Stimulated activated CD8-positive, alpha-beta memory T cell treated with anti-CD3 and anti-CD28 coated beads, Interleukin-12 subunit alpha, Interleukin-12 subunit beta, amount 100 ng/mL, for 24 hours (primary cell): ENCODE results near the gene NUBP2.
"Not testable (repeated sequence)": the region's sequence is repeated elsewhere in the genome, so short reads cannot be mapped to it uniquely, and the experiment has no call there.

ENCODE experiments used
- DNase-seq: peaks from one replicate; pipeline ENCODE4 v3.0.0-alpha.2; 2020; ENCODE audit errors: extremely low read depth

The NUBP2 gene

DNA sequence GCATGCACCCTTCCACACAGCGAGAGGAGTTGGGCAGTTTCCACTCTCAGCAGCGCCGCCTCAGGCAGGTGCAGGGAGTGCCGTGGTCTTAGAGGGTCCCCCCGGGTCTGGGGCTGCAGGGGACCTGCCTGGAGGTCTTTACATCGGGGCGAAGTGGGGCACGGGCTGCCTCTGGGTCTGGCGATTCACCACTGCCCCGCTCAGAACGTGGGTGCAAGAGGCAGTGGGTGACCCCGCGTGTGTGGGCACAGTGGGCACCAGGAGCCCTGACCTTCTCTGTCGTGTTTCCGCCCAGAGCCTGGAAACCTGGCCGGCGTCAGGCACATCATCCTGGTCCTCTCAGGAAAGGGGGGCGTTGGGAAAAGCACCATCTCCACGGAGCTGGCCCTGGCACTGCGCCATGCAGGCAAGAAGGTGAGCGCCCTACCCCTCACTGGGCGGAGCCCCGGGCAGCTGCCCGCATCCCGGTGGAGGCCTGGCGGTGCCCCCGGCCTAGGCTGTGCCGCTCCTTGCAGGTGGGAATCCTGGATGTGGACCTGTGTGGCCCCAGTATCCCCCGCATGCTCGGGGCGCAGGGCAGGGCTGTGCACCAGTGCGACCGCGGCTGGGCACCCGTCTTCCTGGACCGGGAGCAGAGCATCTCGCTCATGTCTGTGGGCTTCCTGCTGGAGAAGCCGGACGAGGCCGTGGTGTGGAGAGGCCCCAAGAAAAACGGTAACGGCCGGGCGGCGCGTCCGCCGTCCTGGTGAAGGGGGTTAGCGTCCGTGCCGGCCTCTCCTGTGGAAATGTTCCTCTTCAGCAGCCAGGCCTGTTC is 3.7 kb downstream of the NUBP2 start:
- no peak for DNase-seq

DNA sequence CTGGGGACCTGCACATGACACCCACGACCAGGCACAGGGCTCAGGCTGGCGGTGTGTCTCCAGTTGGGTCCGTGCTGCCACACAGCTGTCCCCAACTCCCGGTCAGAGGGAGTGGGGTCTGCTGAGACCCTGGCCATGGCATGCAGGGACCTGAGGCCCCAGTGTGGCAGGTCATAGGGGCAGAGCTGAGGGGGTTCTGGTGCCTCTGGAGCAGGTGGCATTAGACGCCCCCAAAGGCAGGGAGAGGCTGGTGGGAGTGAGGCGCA is 4.2 kb downstream of the NUBP2 start:
- DNase-seq: no peak

DNA sequence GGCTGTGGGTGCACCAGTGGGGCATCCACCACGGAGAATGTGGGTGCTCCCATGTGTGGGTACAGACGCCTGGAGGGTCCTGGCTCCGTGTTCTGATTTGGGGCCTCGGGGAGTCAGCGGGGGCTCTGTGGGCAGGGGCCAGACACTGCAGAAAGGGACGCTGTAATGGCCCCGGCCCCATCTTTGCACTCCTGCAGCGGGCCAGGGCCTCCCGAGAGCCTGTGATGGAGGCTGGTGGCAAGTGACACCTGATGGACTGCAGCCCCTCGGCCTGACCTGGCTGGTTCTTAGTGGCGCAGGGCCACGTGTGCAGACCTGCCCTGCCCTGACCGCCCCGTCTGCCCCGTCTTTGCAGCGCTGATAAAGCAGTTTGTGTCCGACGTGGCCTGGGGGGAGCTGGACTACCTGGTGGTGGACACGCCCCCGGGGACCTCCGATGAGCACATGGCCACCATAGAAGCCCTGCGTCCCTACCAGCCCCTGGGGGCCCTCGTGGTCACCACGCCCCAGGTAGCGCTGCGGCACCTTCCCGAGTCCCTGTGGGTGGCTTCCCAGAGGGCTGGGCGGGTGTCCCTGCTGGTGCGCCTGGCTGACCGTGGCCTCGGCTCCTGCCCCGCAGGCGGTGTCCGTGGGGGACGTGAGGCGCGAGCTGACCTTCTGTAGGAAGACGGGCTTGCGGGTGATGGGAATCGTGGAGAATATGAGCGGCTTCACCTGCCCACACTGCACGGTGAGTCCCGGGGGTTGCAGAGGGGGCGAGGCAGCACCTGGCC is 4.7 kb downstream of the NUBP2 start:
- no peak for DNase-seq

DNA sequence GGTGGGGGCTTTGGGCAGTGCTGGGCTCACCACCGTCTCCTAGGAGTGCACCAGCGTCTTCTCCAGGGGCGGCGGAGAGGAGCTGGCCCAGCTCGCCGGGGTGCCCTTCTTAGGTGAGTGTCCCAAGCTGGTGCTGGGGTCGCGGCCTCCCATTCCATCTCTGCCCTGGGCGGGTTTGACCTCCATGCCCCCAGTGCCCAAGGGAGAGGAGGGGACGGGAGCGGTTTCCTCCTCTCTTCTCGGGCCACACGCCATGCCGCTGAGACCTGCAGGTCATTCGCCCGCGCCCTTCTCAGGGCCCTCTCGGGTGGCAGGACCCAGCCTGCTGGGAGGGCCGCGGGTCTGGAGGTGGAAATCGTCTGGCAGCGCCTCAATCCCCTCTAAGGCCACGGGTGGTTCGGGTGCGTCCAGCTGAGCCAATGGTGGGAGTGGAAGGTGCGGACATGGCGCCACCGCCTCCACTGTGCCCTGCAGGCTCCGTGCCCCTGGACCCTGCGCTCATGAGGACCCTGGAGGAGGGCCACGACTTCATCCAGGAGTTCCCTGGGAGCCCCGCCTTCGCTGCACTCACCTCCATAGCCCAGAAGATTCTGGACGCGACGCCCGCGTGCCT is 5.4 kb downstream of the NUBP2 start:
- DNase-seq: no peak

DNA sequence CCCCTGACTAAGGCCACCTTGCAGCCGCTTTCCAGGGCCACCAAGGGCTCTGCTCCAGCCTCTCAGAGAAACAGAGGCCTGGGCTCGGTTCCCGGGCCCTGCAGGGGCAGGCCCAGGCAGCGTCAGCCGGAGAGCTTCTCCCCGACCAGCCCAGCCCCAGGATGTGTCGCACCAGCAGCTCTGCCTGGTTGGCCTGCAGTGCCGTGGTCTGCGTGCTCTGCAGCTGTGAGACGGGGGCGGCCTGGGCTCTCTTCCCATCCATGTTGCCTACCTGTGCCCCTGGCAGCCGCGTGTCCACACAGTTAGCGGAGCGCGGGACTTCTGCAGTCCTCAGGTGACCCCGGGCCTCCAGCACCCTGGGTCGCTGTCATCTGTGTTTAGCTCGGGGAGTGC is 5.9 kb downstream of the NUBP2 start:
- DNase-seq: no peak

DNA sequence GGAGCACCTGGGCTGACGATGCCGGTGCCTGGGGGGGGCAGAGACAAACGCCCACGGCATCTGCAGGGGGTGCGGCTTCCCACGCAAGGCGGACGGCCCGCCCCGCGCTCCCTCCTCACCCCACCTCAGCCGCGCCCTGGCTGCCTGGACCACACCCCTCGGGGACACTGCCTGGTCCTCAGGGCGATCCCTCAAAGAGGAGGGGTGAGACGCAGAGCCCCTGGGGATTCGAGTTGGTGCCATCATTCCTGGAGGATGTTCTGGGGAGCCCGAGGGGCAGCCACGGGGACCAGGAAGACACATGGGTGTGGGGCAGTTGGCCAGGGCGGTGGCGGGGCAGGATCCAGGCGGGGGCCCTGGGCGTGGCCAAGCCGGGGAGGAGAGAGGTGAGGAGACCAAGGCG is 6.9 kb downstream of the NUBP2 start:
- DNase-seq: no peak

DNA sequence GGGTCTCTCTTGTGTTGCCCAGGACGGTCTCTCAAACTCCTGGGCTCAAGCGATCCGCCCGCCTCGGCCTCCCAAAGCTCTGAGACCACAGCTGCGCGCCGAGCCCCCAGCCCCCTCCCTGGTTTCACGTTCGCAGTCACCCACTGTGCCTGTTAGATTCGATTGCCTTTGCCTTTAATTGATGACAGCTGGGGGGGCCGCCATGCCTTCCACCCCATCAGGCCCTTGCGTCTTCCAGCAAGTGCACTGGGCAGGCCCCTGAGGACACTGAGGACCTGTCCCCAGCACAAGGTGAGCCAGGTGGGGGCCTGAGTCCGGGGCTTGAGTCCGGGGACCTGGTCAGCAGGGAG is 7.5 kb downstream of the NUBP2 start:
- DNase-seq: no peak

DNA sequence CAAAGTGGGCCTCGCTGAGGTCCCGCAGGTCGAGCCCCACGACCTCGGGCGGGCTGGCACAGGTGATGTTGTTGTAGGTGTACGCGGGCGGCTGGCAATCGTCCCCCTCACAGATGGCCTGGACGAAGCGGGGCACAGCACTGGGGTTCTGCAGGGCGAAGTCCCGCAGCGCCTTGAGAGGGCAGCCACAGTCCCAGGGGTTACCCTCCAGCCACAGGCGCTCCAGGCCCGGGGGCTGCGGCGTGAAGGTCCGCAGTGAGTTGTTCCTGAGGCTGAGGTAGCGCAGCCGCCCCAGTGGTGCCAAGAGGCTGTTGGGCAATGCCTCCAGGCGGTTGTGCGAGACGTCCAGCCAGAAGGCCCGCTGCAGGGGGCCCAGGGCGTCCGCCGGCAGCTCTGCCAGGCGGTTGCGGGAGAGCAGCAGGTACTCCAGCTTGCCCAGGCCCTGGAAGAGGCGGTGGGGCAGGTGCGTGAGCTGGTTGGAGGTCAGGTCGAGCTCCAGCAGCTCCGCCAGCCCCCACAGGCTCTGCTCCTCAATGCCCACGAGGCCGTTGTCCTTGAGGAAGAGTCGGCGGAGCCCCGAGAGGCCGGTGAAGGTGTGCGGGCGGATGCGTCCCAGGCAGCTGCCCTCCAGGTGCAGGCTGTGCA is 8.0 kb downstream of the NUBP2 start:
- DNase-seq: no peak

DNA sequence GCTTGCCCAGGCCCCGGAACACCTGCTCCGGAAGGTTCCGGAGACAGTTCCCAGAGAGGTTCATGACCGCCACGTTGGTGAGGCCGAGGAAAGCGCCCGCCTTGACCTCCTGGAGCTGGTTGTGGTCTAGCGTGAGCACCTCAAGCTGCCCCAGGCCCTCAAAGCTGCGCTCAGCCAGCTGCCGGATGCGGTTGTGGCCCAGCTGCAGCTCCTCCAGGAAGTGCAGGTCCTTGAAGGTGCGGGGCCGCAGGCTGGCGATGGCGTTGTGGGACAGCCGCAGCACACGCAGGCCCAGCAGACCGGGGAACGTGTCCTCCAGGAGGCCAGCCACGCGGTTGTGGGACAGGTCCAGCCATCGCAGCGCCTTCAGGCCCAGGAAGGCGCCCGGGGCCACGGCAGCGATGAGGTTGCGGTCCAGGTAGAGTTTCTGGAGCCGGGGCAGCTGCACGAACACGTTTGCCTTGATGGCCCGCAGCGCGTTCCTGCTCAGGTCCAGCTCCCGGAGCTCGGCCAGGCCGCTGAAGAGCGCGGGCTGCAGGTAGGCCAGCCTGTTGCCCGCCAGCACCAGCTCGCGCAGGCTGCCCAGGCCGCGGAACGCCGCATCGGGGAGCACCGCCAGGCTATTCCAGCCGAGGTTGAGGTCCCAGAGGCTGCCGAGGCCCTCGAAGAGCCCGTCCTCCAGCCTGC is 8.6 kb downstream of the NUBP2 start:
- no peak for DNase-seq

DNA sequence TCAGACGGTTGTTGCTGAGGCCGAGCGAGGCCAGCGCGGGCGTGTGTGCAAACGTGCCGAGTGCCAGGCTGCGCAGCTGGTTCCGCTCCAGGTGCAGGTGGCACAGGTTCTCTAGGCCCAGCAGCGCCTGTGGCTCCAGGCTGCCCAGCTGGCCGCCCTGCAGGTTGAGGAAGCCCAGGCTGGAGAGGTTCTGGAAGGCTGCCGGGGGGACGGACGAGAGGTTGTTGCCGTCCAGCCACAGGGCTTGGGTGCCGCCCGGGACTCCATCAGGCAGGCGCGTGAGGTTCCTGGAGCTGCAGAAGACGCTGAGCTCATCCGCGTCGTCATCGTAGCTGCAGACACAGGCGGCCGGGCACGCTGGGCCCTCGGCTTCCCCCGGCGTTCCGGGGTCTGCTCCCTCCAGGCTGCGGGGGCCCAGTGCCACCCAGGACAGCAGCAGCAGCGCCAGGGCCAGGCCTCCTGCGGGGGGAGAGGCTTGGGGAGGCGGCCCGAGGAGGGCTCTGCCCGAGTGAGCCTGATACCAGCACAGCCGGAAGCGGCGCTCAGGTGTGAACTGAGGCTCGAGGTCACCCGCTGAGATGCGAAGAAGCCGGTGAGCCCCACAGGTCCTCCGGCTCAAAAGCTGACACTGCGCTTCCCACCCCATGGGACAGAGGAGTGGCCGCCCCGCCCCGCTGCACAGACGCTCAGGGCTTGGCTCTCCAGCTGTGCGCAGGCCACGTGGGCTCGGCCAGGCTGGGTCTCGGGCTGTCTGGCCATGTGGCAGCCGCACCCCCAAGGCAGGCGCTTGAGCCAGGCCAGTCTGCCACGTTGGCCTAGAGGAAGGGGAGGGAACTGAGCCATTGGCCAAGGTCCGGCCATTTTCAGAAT is 9.4 kb downstream of the NUBP2 start:
- no peak for DNase-seq

DNA sequence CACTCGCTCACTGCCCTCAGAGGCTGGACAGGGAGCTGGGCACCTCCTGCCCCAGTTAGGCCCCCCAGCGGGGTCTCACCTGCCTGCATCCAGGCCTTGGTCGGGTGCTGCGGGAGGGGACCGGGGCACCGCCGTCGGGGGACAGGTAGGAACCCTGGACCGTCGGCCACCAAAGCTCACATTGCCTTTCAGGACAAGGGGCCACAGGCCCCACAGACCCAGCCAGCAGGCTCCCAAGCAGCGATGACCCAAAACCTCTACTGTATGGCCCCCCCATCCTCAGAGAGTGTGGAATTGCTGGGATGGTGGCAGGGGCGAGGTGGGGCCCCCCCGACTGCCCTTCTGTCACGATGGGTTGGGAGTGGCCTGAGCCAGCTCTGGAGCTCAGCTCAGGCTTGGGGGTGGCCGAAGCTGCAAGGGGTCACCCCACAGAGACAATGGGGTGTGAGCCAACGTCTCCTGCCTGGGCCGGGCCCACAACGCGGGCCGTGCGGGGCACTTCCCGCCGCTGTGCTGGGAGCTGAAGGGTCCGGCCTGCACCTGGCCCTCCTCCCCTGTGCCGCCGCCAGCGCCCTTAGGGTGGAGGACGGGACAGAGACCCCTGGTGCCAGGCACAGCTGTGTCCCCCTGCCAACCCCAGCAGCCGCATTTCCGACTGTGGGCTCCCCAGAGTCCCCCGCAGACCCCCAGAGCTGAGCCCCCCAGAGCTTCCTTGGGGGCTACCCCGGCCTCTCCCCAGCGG is 10.2 kb downstream of the NUBP2 start:
- DNase-seq: no peak

DNA sequence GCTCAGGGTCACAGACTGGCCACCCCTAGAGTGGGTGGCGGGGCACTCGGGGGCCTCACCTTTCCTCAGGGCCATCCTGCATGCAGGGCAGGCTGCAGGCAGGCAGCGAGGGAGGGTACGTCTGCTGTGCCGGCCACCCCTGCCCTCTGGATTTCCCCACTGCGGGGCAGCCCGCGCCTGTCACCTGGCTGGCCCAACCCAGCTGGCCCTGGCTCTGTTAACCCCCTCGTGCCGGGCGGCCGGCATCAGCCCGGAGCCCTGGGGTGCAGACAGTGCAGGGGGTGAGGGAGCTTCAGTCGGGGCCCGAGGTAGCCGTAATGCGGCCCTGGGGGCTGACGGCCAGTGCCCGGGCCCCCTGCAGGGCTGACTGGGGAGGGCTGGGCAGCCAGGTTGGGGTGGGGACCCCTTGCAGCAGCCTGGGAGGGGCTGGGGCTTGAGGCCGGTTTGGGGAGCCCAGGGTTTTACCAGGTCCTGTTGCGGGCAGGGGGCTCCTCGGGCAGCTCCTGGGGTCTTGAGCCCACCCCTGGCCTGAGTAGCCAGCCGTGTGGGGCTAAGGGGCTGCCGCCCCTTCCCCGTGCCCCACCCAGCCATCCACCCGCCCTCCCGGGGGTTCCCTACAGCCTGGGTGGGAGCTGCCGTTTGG is 10.9 kb downstream of the NUBP2 start, which contains the start of gene IGFALS:
TSS of gene IGFALS (minus strand) at position 128 of the 643 bp plus-strand sequence. CDS start at position 75, 53 bp downstream.
- no peak for DNase-seq

DNA sequence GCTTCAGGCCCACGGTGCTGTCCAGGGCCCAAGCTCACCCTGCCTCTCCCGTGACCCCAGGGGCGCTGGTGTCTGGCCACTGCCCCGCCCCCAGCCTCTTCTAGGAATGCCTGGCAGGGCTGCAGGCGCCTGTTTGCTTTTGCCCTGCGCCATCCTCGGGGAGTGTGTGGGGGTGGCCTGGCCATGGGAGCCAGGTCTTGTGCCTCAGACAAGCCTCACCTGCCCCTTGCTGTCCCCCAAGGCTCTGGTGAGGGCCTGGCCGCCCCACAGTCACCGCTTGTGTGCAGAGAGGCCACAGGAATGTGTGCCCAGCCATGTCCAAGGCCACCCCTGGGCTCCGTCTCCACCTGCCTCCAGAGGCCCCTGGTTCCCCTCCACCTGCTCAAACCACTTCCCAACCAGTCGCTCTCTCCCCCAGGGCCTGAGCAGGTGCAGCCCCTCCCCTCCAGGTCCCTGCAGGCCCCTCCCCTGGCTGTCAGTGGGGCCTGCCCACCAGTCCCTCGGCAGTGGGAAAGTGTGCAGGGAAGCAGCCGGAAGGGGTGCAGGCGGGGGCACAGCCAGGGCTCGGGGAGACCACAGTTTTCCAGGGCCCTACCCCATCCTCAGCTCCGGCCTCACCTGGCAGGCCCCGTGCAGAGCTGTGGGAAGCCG is 11.6 kb downstream of the NUBP2 start:
- no peak for DNase-seq

DNA sequence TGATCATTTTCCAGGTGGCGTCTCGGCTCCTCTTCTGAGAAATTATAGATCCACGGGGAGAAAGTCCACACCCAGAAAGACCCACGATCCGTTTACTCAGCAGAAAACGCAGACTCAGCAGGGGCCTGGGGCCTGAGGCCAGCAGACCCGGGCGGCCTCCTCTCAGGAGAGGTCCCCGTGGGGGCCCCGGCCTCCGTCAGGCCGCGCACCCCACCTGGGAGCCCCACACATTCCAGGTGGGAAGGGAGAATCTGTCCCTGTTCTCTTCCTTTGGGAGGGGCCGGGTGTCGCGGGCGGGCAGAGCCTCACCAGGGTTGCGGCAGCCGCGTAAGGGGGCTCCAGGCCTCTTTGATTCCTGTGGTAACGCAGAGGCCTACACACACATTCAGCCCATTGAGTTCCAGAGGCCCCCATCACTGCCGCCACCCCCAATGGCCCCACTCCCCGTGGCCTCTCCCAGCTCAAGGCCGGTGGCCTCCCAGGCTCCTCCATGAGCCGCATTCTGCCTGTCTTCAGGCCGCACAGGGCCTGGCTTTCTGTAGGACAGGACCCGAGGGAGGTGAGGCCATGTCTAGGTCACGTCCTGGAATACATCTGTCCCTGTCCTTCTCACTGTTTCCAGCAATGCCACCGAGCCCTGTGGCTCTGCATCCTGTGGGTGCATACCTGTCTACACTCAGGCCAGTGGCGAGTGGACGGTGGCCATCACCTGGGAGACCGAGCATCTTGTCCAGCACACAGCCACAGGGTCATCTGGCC is 12.3 kb downstream of the NUBP2 start:
- no peak for DNase-seq

DNA sequence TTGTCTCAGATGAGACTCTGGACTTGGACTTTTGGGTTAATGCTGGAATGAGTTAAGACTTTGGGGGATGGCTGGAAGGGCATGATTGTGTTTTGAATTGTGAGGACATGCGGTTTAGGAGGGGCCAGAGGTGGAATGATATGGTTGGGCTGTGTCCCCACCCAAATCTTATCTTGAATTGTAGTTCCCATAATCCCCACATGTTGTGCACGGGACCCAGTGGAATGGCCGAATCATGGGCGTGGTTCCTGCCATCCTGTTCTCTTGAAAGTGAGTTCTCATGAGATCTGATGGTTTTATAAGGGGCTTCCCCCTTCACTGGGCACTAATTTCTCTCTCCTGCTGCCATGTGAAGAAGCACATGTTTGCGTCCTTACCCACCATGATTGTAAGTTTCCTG is 16.5 kb downstream of the NUBP2 start:
- DNase-seq: not testable (repeated sequence)

DNA sequence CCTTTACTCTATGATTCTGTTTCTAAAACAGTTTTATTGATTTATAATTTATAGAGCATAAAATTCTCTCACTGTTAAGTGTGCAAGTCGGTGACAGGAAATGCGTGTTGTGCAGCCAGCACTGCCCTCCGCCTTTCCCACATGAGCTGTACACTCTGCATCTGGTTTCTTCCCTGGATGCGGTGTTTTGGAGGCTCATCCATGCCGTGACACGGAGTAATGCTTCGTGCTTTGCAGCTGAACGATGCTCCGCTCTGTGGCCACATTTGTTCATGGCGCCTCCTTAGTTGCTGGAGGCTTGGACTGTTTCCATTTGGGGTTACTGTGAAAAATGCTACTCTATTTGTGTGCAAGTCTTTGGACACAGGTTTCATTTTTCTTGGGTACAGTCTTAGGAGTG is 17.9 kb downstream of the NUBP2 start:
- DNase-seq: no peak

DNA sequence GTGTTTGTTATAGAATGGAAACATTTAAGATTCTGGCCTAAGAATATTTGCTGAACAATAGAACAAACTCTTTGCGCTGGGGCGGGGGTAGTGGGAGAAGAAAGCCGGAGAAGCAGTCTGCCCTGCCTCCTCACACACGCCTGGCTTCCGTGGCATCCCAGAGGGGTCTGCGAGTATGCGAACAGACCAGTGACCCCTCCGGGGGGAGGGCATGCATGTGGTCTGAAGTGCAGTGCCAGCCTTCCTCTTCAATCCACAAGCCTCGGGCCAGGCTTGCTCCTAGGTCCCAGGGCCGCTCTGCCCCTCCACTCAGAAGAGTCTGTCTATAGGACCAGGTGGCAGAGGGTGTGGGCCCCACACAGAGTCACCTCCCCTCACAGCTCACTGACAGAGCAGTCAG is 24.9 kb downstream of the NUBP2 start:
- DNase-seq: no peak

DNA sequence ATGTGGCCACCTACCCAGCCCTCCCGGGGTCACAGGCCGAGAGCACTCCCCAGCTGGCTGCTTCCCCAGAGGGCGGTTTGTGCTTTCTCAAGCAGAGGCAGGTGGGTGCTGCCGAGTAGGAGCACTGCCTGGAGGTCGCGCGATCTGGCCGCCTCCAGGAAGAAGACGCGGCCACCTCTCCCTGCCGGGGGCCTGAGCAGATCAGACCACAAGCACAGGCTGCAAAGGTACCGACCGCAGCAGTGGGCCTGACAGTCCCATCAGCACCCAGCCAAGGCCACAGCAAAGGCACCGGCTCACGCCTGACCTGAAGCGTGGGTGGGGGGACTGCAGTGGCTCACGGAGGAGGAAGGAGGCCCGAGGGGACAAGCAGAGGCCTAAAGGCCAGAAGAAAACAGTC is 25.9 kb downstream of the NUBP2 start:
- DNase-seq: no peak
